Measurements from ENCODE around the gene HDAC11. TPM values are rescaled to one million over a fixed set of nuclear protein-coding genes. Genes with fewer than 3 reads are reported as not detected.
A peak's percentile ranks its signal among the peaks of the same experiment; 100 is the strongest.

HDAC11 gene
- total and polyA plus RNA-seq, 9 of the 15 experiments (the other 6 are each of a cell fraction or from before 2014, with no cell fraction given), result 0.60 to 6.0 (median 4.5) TPM

DNA sequence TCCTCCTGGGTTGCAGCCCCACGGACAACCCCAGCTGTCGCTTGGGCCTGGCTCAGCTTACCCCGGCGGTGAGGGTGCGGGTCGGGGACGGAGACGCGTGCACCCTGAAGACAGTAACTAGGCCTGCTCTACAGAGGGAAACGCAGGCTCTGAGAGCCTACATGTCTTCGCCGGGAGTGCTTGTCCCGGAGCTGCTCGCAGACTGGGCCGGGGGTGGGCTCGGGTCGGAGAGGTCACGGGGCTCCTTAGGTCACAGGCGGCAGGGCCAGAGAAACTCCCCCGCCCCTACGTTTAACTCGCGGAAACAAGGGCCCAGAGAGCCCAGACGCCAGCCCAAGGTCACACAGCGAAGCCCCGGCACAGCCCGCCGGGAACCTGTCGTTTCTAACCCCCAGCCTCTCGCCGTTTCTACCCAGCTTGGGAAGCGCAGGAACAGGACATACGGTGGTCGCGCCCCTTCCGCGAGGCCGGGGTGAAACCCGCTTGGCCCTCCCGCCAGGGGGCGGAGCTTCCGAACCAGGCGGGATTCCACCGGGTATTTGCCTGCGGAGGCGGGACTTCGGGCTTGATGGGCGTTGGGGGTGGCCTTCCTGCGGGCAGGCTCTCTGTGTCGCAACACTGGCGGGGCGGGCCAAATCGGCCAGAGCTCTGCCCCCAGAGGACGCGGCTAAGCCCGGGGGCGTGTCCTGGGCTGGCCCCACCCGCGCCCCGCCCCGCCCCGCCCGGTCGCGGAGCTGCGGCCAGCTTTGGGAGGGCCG is at the start of gene HDAC11 (continued):
- 0 out of 4 replicates have a peak, but pooled peaks of 1 of the 2 experiments have one; percentile 26 for TF ChIP-seq SIN3A (IDR thresholded peaks at IDR 0.05; ENCODE audit: borderline replicate concordance in 2 of 2, control insufficient read depth in 1 of 2, low read depth in 2 of 2, low read length in 2 of 2)
- 0 out of 2 replicates have a peak, but pooled peaks have one; percentile 34 for TF ChIP-seq DMBX1 (CRISPR knock-in tag; IDR thresholded peaks at IDR 0.05; ENCODE audit: borderline replicate concordance)
- 0 out of 2 replicates have a peak, but pooled peaks have one; percentile 31 for TF ChIP-seq NR1H2 (CRISPR knock-in tag; IDR thresholded peaks at IDR 0.05)
- TF ChIP-seq NFYB (IDR thresholded peaks at IDR 0.05; ENCODE audit: extremely low read depth, insufficient read length), result peak; percentile 66
- TF ChIP-seq HDAC2 (IDR thresholded peaks at IDR 0.05), result peak; percentile 97
- TF ChIP-seq TAF1 (IDR thresholded peaks at IDR 0.05; ENCODE audit: control insufficient read depth, extremely low read depth, insufficient read depth, low read length, severe bottlenecking), result peak; percentile 60
- no peak for TF ChIP-seq KDM4B (IDR thresholded peaks at IDR 0.05; ENCODE audit: borderline replicate concordance in 2 of 2, low read depth in 1 of 2)
- TF ChIP-seq MAZ (CRISPR knock-in tag; conservative IDR thresholded peaks at IDR 0.05 in 1 of 2, IDR thresholded peaks at IDR 0.05 in 1 of 2), result peak in 1 of 2 experiments; percentile 69
- TF ChIP-seq POLR2AphosphoS5 (IDR thresholded peaks at IDR 0.05; ENCODE audit: control insufficient read depth, insufficient read depth, low read depth, low read length), result peak; percentile 64
- TF ChIP-seq MNT (conservative IDR thresholded peaks at IDR 0.05), result peak in 1 of 2 experiments; percentile 36; a peak in 1 of 4 replicates
- TF ChIP-seq MEIS2 (IDR thresholded peaks at IDR 0.05; ENCODE audit: partially characterized antibody), result peak; percentile 19
- TF ChIP-seq, protein P1, sequence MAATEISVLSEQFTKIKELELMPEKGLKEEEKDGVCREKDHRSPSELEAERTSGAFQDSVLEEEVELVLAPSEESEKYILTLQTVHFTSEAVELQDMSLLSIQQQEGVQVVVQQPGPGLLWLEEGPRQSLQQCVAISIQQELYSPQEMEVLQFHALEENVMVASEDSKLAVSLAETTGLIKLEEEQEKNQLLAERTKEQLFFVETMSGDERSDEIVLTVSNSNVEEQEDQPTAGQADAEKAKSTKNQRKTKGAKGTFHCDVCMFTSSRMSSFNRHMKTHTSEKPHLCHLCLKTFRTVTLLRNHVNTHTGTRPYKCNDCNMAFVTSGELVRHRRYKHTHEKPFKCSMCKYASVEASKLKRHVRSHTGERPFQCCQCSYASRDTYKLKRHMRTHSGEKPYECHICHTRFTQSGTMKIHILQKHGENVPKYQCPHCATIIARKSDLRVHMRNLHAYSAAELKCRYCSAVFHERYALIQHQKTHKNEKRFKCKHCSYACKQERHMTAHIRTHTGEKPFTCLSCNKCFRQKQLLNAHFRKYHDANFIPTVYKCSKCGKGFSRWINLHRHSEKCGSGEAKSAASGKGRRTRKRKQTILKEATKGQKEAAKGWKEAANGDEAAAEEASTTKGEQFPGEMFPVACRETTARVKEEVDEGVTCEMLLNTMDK (IDR thresholded peaks at IDR 0.05; ENCODE audit: borderline replicate concordance, insufficient read depth, low read depth, low read length, poor library complexity, severe bottlenecking), result peak; percentile 37
- peak; percentile 74 for TF ChIP-seq POLR2B (IDR thresholded peaks at IDR 0.05; ENCODE audit: low read depth, partially characterized antibody)
- TF ChIP-seq FOS (IDR thresholded peaks at IDR 0.05; ENCODE audit: extremely low read depth, insufficient read length), result peak; percentile 48
- no peak for TF ChIP-seq MECOM (CRISPR knock-in tag; IDR thresholded peaks at IDR 0.05)
- TF ChIP-seq ZNF282 (CRISPR knock-in tag; IDR thresholded peaks at IDR 0.05), result no peak
- TF ChIP-seq PHF8 (IDR thresholded peaks at IDR 0.05; ENCODE audit: borderline replicate concordance, low read length), result peak; percentile 86
- peak; percentile 46 for TF ChIP-seq SAP30 (IDR thresholded peaks at IDR 0.05; ENCODE audit: borderline replicate concordance, insufficient read depth, low read depth, low read length, poor library complexity, severe bottlenecking)
- 0 out of 2 replicates have a peak, but pooled peaks have one; percentile 60 for TF ChIP-seq ERF (CRISPR knock-in tag; IDR thresholded peaks at IDR 0.05)

Measured in K562 (cell line).